ENCODE data around the gene MAP7.

Gene MAP7

GRCh38 chr6:136523196-136523595, 27.0 kb downstream of the MAP7 start:
- H3K4me1 ChIP-seq (ENCODE audit: control extremely low read depth in 1 of 4, control insufficient read depth in 4 of 4, insufficient read depth in 4 of 4, low read length in 3 of 4) = peaks cover 17 to 84% (median 55%) of the 10 kb centered on the region in 4 experiments
- no peaks in the 10 kb centered on the region for H3K9me3 ChIP-seq (ENCODE audit: control extremely low read depth in 1 of 5, control insufficient read depth in 4 of 5, insufficient read depth in 2 of 5, low read depth in 1 of 5, low read length in 4 of 5)
- POLR2A ChIA-PET = no interaction called here
- 100% methylated on average over 4 of the region's 4 CpGs for WGBS (ENCODE audit: insufficient coverage)
- CTCF ChIA-PET = interaction anchor here (0.9 to 4.1 kb wide), 4 partner anchors 11 to 86 kb away, joined by 3 to 33 read pairs (median 6); no protein-coding TSS in a partner anchor
- H3K27me3 ChIP-seq (replicated peaks in 2 of 5; ENCODE audit: control insufficient read depth in 4 of 5, insufficient read depth in 5 of 5, low read length in 4 of 5) = no peaks in the 10 kb centered on the region
- peak overlapping the region in 1 of 7 experiments; percentile 13 for H3K4me3 ChIP-seq (ENCODE audit: control insufficient read depth in 1 of 7, extremely low read depth in 1 of 7, insufficient read depth in 4 of 7, low read depth in 2 of 7, low read length in 6 of 7)
- DNase-seq = no peak
- peaks cover 0 to 2% (median 0%) of the 10 kb centered on the region in 4 experiments for H3K36me3 ChIP-seq (ENCODE audit: control insufficient read depth in 4 of 4, insufficient read depth in 4 of 4, low read length in 3 of 4)
- no peak overlapping the region for H3K27ac ChIP-seq (ENCODE audit: insufficient read depth in 1 of 2, low read depth in 1 of 2, low read length in 2 of 2, poor library complexity in 1 of 2, severe bottlenecking in 2 of 2)

- CTCF ChIA-PET = interaction anchor here (0.9 to 4.1 kb wide), 4 partner anchors 11 to 86 kb away, joined by 3 to 33 read pairs (median 6); no protein-coding TSS in a partner anchor
- no CpG with 5 or more reads among the region's 3 CpGs for WGBS (ENCODE audit: insufficient coverage)
Observed at GRCh38 chr6:136522636-136523035, 27.6 kb downstream of the MAP7 start.

GRCh38 chr6:136521911-136522310, 28.3 kb downstream of the MAP7 start:
- no peaks in the 10 kb centered on the region for H3K9me3 ChIP-seq (ENCODE audit: control extremely low read depth in 1 of 5, control insufficient read depth in 4 of 5, insufficient read depth in 2 of 5, low read depth in 1 of 5, low read length in 4 of 5)
- DNase-seq = no peak
- 91% methylated on average over 2 of the region's 4 CpGs for WGBS (ENCODE audit: insufficient coverage)
- peaks cover 10 to 72% (median 46%) of the 10 kb centered on the region in 4 experiments for H3K4me1 ChIP-seq (ENCODE audit: control extremely low read depth in 1 of 4, control insufficient read depth in 4 of 4, insufficient read depth in 4 of 4, low read length in 3 of 4)
- peaks cover 0 to 2% (median 0%) of the 10 kb centered on the region in 4 experiments for H3K36me3 ChIP-seq (ENCODE audit: control insufficient read depth in 4 of 4, insufficient read depth in 4 of 4, low read length in 3 of 4)
- POLR2A ChIA-PET = no interaction called here
- no peaks in the 10 kb centered on the region for H3K27me3 ChIP-seq (replicated peaks in 2 of 5; ENCODE audit: control insufficient read depth in 4 of 5, insufficient read depth in 5 of 5, low read length in 4 of 5)
- H3K4me3 ChIP-seq (ENCODE audit: control insufficient read depth in 1 of 7, extremely low read depth in 1 of 7, insufficient read depth in 4 of 7, low read depth in 2 of 7, low read length in 6 of 7) = no peak overlapping the region
- no peak overlapping the region for H3K27ac ChIP-seq (ENCODE audit: insufficient read depth in 1 of 2, low read depth in 1 of 2, low read length in 2 of 2, poor library complexity in 1 of 2, severe bottlenecking in 2 of 2)
- CTCF ChIA-PET = interaction anchor here (1.9 kb wide), 1 partner anchor 12 kb away, joined by 8 read pairs; no protein-coding TSS in a partner anchor

More at GRCh38 chr6:136522636-136523035, 27.6 kb downstream of the MAP7 start:
- H3K9me3 ChIP-seq (ENCODE audit: control extremely low read depth in 1 of 5, control insufficient read depth in 4 of 5, insufficient read depth in 2 of 5, low read depth in 1 of 5, low read length in 4 of 5) = no peaks in the 10 kb centered on the region
- H3K4me3 ChIP-seq (ENCODE audit: control insufficient read depth in 1 of 7, extremely low read depth in 1 of 7, insufficient read depth in 4 of 7, low read depth in 2 of 7, low read length in 6 of 7) = no peak overlapping the region
- no peaks in the 10 kb centered on the region for H3K27me3 ChIP-seq (replicated peaks in 2 of 5; ENCODE audit: control insufficient read depth in 4 of 5, insufficient read depth in 5 of 5, low read length in 4 of 5)
- no peak for DNase-seq
- peaks cover 0 to 2% (median 0%) of the 10 kb centered on the region in 4 experiments for H3K36me3 ChIP-seq (ENCODE audit: control insufficient read depth in 4 of 4, insufficient read depth in 4 of 4, low read length in 3 of 4)
- H3K27ac ChIP-seq (ENCODE audit: insufficient read depth in 1 of 2, low read depth in 1 of 2, low read length in 2 of 2, poor library complexity in 1 of 2, severe bottlenecking in 2 of 2) = no peak overlapping the region
- H3K4me1 ChIP-seq (ENCODE audit: control extremely low read depth in 1 of 4, control insufficient read depth in 4 of 4, insufficient read depth in 4 of 4, low read length in 3 of 4) = peaks cover 17 to 79% (median 51%) of the 10 kb centered on the region in 4 experiments
- POLR2A ChIA-PET = no interaction called here

GRCh38 chr6:136521427-136521826, 28.8 kb downstream of the MAP7 start:
- Histone ChIP-seq H3K4me3 (ENCODE audit: control insufficient read depth in 1 of 7, extremely low read depth in 1 of 7, insufficient read depth in 4 of 7, low read depth in 2 of 7, low read length in 6 of 7) (no peak overlapping the region), H3K36me3 (ENCODE audit: control insufficient read depth in 4 of 4, insufficient read depth in 4 of 4, low read length in 3 of 4) (peaks cover 0 to 2% (median 0%) of the 10 kb centered on the region in 4 experiments), H3K4me1 (ENCODE audit: control extremely low read depth in 1 of 4, control insufficient read depth in 4 of 4, insufficient read depth in 4 of 4, low read length in 3 of 4) (peaks cover 9 to 67% (median 41%) of the 10 kb centered on the region in 4 experiments), H3K27me3 (replicated peaks in 2 of 5; ENCODE audit: control insufficient read depth in 4 of 5, insufficient read depth in 5 of 5, low read length in 4 of 5) (no peaks in the 10 kb centered on the region), H3K9me3 (ENCODE audit: control extremely low read depth in 1 of 5, control insufficient read depth in 4 of 5, insufficient read depth in 2 of 5, low read depth in 1 of 5, low read length in 4 of 5) (no peaks in the 10 kb centered on the region), H3K27ac (ENCODE audit: insufficient read depth in 1 of 2, low read depth in 1 of 2, low read length in 2 of 2, poor library complexity in 1 of 2, severe bottlenecking in 2 of 2) (no peak overlapping the region)
- POLR2A ChIA-PET = no interaction called here
- DNase-seq = peak in 2 of 3 donors; percentile 38 to 61
- CTCF ChIA-PET = interaction anchor here (1.9 kb wide), 1 partner anchor 12 kb away, joined by 8 read pairs; no protein-coding TSS in a partner anchor
- 81% methylated on average over 2 of the region's 2 CpGs for WGBS (ENCODE audit: insufficient coverage)

- no peak for DNase-seq
- Histone ChIP-seq H3K9me3 (ENCODE audit: control extremely low read depth in 1 of 5, control insufficient read depth in 4 of 5, insufficient read depth in 2 of 5, low read depth in 1 of 5, low read length in 4 of 5) (no peaks in the 10 kb centered on the region), H3K27me3 (replicated peaks in 2 of 5; ENCODE audit: control insufficient read depth in 4 of 5, insufficient read depth in 5 of 5, low read length in 4 of 5) (no peaks in the 10 kb centered on the region), H3K36me3 (ENCODE audit: control insufficient read depth in 4 of 4, insufficient read depth in 4 of 4, low read length in 3 of 4) (peaks cover 0 to 2% (median under 1%) of the 10 kb centered on the region in 4 experiments), H3K4me3 (ENCODE audit: control insufficient read depth in 1 of 7, extremely low read depth in 1 of 7, insufficient read depth in 4 of 7, low read depth in 2 of 7, low read length in 6 of 7) (no peak overlapping the region), H3K4me1 (ENCODE audit: control extremely low read depth in 1 of 4, control insufficient read depth in 4 of 4, insufficient read depth in 4 of 4, low read length in 3 of 4) (peaks cover 9 to 62% (median 35%) of the 10 kb centered on the region in 4 experiments), H3K27ac (ENCODE audit: insufficient read depth in 1 of 2, low read depth in 1 of 2, low read length in 2 of 2, poor library complexity in 1 of 2, severe bottlenecking in 2 of 2) (no peak overlapping the region)
- WGBS (ENCODE audit: insufficient coverage) = 93% methylated on average over 3 of the region's 3 CpGs
- POLR2A ChIA-PET = no interaction called here
- CTCF ChIA-PET = interaction anchor here (1.1 kb wide), 1 partner anchor 27 kb away, joined by 3 read pairs; no protein-coding TSS in a partner anchor
Observed at GRCh38 chr6:136520517-136520916, 29.7 kb downstream of the MAP7 start.

GRCh38 chr6:136517582-136517981, 32.6 kb downstream of the MAP7 start:
- Histone ChIP-seq H3K9me3 (ENCODE audit: control extremely low read depth in 1 of 5, control insufficient read depth in 4 of 5, insufficient read depth in 2 of 5, low read depth in 1 of 5, low read length in 4 of 5) (no peaks in the 10 kb centered on the region), H3K4me1 (ENCODE audit: control extremely low read depth in 1 of 4, control insufficient read depth in 4 of 4, insufficient read depth in 4 of 4, low read length in 3 of 4) (peaks cover 4 to 44% (median 29%) of the 10 kb centered on the region in 4 experiments), H3K4me3 (ENCODE audit: control insufficient read depth in 1 of 7, extremely low read depth in 1 of 7, insufficient read depth in 4 of 7, low read depth in 2 of 7, low read length in 6 of 7) (no peak overlapping the region), H3K27ac (ENCODE audit: insufficient read depth in 1 of 2, low read depth in 1 of 2, low read length in 2 of 2, poor library complexity in 1 of 2, severe bottlenecking in 2 of 2) (no peak overlapping the region), H3K27me3 (replicated peaks in 2 of 5; ENCODE audit: control insufficient read depth in 4 of 5, insufficient read depth in 5 of 5, low read length in 4 of 5) (no peaks in the 10 kb centered on the region), H3K36me3 (ENCODE audit: control insufficient read depth in 4 of 4, insufficient read depth in 4 of 4, low read length in 3 of 4) (peaks cover 0 to 4% (median under 1%) of the 10 kb centered on the region in 4 experiments)
- ChIA-PET POLR2A (no interaction called here), CTCF (interaction anchor here (0.9 kb wide), 1 partner anchor 8 kb away, joined by 3 read pairs; no protein-coding TSS in a partner anchor)
- DNase-seq = no peak
- 100% methylated on average over 1 of the region's 3 CpGs for WGBS (ENCODE audit: insufficient coverage)

GRCh38 chr6:136517002-136517401, 33.2 kb downstream of the MAP7 start:
- Histone ChIP-seq H3K36me3 (ENCODE audit: control insufficient read depth in 4 of 4, insufficient read depth in 4 of 4, low read length in 3 of 4) (peaks cover 0 to 2% (median under 1%) of the 10 kb centered on the region in 4 experiments), H3K27me3 (replicated peaks in 2 of 5; ENCODE audit: control insufficient read depth in 4 of 5, insufficient read depth in 5 of 5, low read length in 4 of 5) (no peaks in the 10 kb centered on the region), H3K4me1 (ENCODE audit: control extremely low read depth in 1 of 4, control insufficient read depth in 4 of 4, insufficient read depth in 4 of 4, low read length in 3 of 4) (peaks cover 4 to 45% (median 31%) of the 10 kb centered on the region in 4 experiments), H3K27ac (ENCODE audit: insufficient read depth in 1 of 2, low read depth in 1 of 2, low read length in 2 of 2, poor library complexity in 1 of 2, severe bottlenecking in 2 of 2) (no peak overlapping the region), H3K9me3 (ENCODE audit: control extremely low read depth in 1 of 5, control insufficient read depth in 4 of 5, insufficient read depth in 2 of 5, low read depth in 1 of 5, low read length in 4 of 5) (no peaks in the 10 kb centered on the region), H3K4me3 (ENCODE audit: control insufficient read depth in 1 of 7, extremely low read depth in 1 of 7, insufficient read depth in 4 of 7, low read depth in 2 of 7, low read length in 6 of 7) (no peak overlapping the region)
- ChIA-PET CTCF (interaction anchor here (0.9 to 2.3 kb wide), 2 partner anchors 9 kb away, joined by 3 to 11 read pairs; no protein-coding TSS in a partner anchor), POLR2A (no interaction called here)
- no peak for DNase-seq

All from common myeloid progenitor, CD34-positive (primary cell).